Measurements from ENCODE around the gene ZC3H6.

The ZC3H6 gene

DNA sequence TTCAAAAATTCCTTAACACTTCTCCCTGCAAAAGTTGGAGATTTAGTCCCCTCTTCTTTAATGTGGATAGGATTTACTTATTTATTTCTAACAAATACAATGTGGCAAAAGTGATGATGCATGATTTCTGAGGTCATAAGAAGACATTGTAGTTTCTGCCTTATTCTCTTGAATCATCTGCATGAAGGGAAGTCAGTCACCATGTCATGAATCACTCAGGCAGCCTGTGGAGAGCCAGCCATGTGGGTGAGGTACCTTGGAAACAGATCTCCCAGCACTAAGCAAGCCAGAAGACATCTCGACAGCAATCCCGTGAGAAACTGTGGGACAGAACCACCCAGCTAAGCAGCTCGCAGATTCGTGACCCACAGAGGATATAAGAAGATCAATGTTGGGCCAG, 17.8 kb upstream of the ZC3H6 start:
- TF ChIP-seq, protein P1, sequence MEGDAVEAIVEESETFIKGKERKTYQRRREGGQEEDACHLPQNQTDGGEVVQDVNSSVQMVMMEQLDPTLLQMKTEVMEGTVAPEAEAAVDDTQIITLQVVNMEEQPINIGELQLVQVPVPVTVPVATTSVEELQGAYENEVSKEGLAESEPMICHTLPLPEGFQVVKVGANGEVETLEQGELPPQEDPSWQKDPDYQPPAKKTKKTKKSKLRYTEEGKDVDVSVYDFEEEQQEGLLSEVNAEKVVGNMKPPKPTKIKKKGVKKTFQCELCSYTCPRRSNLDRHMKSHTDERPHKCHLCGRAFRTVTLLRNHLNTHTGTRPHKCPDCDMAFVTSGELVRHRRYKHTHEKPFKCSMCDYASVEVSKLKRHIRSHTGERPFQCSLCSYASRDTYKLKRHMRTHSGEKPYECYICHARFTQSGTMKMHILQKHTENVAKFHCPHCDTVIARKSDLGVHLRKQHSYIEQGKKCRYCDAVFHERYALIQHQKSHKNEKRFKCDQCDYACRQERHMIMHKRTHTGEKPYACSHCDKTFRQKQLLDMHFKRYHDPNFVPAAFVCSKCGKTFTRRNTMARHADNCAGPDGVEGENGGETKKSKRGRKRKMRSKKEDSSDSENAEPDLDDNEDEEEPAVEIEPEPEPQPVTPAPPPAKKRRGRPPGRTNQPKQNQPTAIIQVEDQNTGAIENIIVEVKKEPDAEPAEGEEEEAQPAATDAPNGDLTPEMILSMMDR (IDR thresholded peaks at IDR 0.05; ENCODE audit: low read depth, low read length), result no peak
- H3K4me3 ChIP-seq (replicated peaks in 1 of 2; ENCODE audit: low read depth in 2 of 2, low read length in 2 of 2), result no peak overlapping the region
- DNase-seq (ENCODE audit: low read depth in 2 of 2), result peak in 1 of 2 donors; percentile 61

DNA sequence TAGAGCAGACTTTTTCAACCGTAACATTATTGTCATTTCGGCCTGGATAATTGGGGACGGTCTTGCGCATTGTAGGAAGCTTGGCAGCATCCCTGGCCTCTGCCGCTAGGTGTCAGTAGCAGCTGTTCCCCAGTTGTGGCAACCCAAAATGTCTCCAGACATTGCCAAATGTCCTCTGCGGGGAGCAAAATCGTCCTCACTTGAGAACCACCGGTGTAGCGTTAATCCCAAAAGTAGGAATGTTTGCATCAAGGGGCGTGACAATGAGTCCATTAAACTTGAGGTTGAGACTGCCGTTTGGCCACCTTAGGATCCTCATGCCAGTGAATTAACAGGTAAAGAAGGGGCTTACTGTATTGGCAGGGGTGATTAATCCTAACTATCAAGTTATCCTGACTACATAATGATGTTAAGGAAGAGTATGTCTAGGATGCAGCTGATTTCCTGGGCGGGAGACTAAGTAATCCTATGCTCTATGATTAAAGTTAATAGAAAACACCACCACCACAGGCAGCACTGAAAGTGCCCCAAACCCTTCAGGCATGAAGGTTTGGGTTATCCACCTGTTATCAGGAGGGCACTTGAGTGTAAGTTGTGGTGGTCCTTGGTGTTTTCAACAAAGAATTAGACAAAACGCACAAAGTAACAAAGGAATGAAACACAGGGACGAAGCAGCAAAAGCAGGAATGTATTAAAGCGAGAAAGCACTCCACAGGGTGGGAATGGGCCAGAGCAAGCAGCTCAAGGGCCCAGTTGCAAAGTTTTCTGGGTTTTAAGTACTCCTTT, 15.7 kb upstream of the ZC3H6 start:
- TF ChIP-seq, protein P1 (IDR thresholded peaks at IDR 0.05; ENCODE audit: low read depth, low read length), result peak; percentile 98
- H3K4me3 ChIP-seq (replicated peaks in 1 of 2; ENCODE audit: low read depth in 2 of 2, low read length in 2 of 2), result no peak overlapping the region
- DNase-seq (ENCODE audit: low read depth in 2 of 2), result peak; percentile 88

DNA sequence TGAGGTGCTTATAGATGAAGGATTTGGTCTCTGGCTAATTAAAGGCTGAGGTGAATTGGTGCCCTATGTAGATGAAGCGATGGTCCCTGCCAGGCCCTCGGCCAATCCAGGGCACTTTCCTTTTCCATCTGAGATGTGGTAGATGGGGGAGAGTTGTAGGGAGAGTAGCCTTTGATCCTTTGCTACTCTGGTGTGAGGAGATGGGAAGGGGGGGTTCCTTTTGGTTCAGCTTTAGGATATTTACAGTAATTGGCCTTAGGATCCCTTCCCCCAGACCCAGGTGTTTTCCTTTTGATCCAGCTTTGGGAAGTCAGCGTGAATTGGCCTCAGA, 15.1 kb upstream of the ZC3H6 start:
- TF ChIP-seq, protein P1 (IDR thresholded peaks at IDR 0.05; ENCODE audit: low read depth, low read length), result no peak
- DNase-seq (ENCODE audit: low read depth in 2 of 2), result no peak
- H3K4me3 ChIP-seq (replicated peaks in 1 of 2; ENCODE audit: low read depth in 2 of 2, low read length in 2 of 2), result no peak overlapping the region

DNA sequence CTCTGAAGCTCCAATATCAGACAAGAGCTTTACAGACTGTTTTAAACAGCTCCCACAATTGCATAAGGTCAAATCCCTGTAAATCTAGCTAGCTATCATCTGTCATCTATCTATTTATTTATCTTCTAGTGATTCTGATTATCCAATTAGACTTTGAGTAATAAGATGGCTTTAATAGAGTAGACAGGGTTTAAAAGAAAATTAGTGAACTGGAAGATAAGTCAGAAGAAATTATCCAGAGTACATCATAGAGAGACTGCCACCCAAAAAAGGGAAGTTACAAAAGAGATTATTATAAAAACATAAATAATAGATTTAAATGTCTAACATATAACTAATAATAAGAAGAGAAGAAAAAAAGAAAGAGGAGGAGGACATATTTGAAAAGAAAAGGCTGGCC, 12.5 kb upstream of the ZC3H6 start:
- TF ChIP-seq, protein P1 (IDR thresholded peaks at IDR 0.05; ENCODE audit: low read depth, low read length), result no peak
- no peak overlapping the region for H3K4me3 ChIP-seq (replicated peaks in 1 of 2; ENCODE audit: low read depth in 2 of 2, low read length in 2 of 2)
- DNase-seq (ENCODE audit: low read depth in 2 of 2), result no peak

DNA sequence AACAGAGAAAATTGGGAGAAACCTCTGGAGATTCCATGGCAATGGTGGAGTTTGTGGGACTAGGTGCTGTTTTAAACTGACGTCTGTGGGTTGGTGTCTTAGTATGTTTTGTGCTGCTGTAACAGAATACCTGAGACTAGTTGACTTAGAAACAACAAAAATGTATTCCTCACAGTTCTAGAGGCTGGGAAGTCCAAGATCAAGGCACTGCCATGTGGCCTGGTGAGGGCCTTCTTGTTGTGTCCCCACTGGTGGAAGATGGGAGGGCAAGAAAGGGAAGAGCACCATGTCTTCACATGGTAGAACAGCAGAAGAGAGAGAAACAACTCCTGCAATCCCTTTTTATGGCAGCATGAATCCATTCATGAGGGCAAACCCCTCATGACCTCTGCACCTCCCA, 6.8 kb upstream of the ZC3H6 start:
- no peak for DNase-seq (ENCODE audit: low read depth in 2 of 2)
- TF ChIP-seq, protein P1 (IDR thresholded peaks at IDR 0.05; ENCODE audit: low read depth, low read length), result peak; percentile 3
- no peak overlapping the region for H3K4me3 ChIP-seq (replicated peaks in 1 of 2; ENCODE audit: low read depth in 2 of 2, low read length in 2 of 2)

DNA sequence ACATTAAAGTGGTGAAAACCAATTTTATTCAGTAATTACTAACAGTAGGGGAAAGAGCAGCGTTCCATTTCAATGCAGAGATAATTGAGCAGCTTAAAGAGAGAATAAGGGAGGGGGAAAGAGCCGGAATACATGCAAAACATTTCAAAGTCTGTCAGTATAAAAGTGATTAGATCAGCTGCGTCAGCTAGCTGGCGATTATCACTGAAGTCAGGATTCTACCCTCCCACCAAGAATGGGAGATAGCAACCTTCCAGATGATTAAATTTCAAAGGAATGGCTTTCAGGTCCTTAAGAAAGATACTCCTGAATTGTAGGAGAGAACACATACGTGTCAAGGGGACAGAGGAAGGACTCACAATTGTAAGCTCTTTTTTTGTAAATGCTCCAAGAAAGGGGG, 2.7 kb upstream of the ZC3H6 start:
- no peak for DNase-seq (ENCODE audit: low read depth in 2 of 2)
- TF ChIP-seq, protein P1 (IDR thresholded peaks at IDR 0.05; ENCODE audit: low read depth, low read length), result no peak
- no peak overlapping the region for H3K4me3 ChIP-seq (replicated peaks in 1 of 2; ENCODE audit: low read depth in 2 of 2, low read length in 2 of 2)

DNA sequence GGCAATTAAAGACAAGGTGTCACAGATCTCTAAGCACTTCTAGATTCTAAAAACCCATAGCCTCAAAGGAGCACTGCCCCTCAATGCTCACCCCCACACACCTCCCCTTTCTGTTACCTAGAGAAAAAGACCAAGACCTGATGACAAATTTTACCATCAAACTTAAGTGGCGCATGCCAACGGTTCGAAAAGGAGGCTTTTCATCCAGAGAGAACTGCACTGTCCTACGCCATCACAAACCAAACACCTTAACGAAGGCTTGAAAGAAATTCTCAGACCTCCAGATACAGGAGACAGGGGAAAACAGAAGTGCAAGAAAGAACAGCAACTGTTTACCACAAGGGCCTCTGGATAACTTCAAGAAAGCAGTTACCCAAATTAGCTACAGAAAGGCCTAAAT, 2.0 kb upstream of the ZC3H6 start:
- H3K4me3 ChIP-seq (replicated peaks in 1 of 2; ENCODE audit: low read depth in 2 of 2, low read length in 2 of 2), result no peak overlapping the region
- DNase-seq (ENCODE audit: low read depth in 2 of 2), result no peak
- TF ChIP-seq, protein P1 (IDR thresholded peaks at IDR 0.05; ENCODE audit: low read depth, low read length), result no peak

Measured in cardiac fibroblast (primary cell).